Measurements from ENCODE around the gene IFNA16.
"Not testable (repeated sequence)": the region's sequence is repeated elsewhere in the genome, so short reads cannot be mapped to it uniquely, and the experiment has no call there.

The IFNA16 gene

DNA sequence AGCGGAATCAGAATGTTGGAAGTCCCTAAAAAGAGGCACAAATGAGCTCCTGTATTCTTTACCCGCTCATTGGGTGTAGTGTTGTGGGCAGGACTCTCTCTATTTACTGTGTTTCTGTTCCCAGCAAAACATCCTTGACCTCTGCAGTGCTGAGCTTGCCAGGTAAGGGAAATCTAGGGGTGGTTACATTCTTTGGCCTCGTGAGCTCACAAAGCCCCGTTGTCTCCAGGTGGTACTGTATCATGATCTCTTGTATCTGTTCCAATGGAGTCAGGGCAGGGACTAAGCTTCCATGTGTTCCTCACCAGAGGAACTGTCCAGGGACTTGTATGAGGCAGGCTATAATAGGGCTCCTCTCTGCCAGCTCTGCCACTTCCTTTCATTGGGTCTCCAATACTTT, 34.5 kb upstream of the IFNA16 start:
- H3K27me3 ChIP-seq (ENCODE audit: insufficient read depth, poor library complexity, severe bottlenecking), result no peaks in the 10 kb centered on the region
- no peak for DNase-seq (ENCODE audit: low read depth in 1 of 2, low spot score in 1 of 2)
- no peak overlapping the region for H3K4me3 ChIP-seq (replicated peaks; ENCODE audit: insufficient read depth, low read length)
- no peak overlapping the region for H3K27ac ChIP-seq (replicated peaks)
- TF ChIP-seq POLR2AphosphoS5 (IDR thresholded peaks at IDR 0.05; ENCODE audit: low read depth) (no peak), GABPA (IDR thresholded peaks at IDR 0.05; ENCODE audit: low read depth) (no peak), SPI1 (IDR thresholded peaks at IDR 0.05; ENCODE audit: borderline replicate concordance, low read depth) (no peak)
- TF ChIP-seq, protein P1, sequence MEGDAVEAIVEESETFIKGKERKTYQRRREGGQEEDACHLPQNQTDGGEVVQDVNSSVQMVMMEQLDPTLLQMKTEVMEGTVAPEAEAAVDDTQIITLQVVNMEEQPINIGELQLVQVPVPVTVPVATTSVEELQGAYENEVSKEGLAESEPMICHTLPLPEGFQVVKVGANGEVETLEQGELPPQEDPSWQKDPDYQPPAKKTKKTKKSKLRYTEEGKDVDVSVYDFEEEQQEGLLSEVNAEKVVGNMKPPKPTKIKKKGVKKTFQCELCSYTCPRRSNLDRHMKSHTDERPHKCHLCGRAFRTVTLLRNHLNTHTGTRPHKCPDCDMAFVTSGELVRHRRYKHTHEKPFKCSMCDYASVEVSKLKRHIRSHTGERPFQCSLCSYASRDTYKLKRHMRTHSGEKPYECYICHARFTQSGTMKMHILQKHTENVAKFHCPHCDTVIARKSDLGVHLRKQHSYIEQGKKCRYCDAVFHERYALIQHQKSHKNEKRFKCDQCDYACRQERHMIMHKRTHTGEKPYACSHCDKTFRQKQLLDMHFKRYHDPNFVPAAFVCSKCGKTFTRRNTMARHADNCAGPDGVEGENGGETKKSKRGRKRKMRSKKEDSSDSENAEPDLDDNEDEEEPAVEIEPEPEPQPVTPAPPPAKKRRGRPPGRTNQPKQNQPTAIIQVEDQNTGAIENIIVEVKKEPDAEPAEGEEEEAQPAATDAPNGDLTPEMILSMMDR (IDR thresholded peaks at IDR 0.05; ENCODE audit: insufficient read depth, low read length), result no peak
- TF ChIP-seq, protein P2, sequence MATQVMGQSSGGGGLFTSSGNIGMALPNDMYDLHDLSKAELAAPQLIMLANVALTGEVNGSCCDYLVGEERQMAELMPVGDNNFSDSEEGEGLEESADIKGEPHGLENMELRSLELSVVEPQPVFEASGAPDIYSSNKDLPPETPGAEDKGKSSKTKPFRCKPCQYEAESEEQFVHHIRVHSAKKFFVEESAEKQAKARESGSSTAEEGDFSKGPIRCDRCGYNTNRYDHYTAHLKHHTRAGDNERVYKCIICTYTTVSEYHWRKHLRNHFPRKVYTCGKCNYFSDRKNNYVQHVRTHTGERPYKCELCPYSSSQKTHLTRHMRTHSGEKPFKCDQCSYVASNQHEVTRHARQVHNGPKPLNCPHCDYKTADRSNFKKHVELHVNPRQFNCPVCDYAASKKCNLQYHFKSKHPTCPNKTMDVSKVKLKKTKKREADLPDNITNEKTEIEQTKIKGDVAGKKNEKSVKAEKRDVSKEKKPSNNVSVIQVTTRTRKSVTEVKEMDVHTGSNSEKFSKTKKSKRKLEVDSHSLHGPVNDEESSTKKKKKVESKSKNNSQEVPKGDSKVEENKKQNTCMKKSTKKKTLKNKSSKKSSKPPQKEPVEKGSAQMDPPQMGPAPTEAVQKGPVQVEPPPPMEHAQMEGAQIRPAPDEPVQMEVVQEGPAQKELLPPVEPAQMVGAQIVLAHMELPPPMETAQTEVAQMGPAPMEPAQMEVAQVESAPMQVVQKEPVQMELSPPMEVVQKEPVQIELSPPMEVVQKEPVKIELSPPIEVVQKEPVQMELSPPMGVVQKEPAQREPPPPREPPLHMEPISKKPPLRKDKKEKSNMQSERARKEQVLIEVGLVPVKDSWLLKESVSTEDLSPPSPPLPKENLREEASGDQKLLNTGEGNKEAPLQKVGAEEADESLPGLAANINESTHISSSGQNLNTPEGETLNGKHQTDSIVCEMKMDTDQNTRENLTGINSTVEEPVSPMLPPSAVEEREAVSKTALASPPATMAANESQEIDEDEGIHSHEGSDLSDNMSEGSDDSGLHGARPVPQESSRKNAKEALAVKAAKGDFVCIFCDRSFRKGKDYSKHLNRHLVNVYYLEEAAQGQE (IDR thresholded peaks at IDR 0.05; ENCODE audit: insufficient replicate concordance, low read depth), result no peak

DNA sequence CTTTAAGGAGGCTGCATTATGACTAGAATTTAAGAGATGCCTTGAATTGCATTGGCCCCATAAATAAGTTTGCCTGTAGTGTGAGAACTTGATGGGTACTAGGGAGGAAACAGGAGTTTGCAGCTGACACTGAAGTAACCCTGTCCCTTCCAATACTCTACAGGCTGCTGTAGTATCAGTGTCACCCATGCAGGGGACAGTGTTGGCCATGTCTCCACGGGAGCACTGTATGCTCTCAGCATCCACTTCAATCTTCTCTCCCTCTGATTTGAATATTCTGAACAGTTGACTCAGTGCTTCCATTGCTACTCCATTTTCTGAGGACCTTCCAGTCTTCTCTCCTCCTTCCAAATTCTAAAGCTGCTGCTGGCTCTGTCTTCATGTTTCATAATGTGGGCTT, 34.1 kb upstream of the IFNA16 start:
- DNase-seq (ENCODE audit: low read depth in 1 of 2, low spot score in 1 of 2), result no peak
- Histone ChIP-seq H3K4me3 (replicated peaks; ENCODE audit: insufficient read depth, low read length) (no peak overlapping the region), H3K27ac (replicated peaks) (no peak overlapping the region), H3K27me3 (ENCODE audit: insufficient read depth, poor library complexity, severe bottlenecking) (no peaks in the 10 kb centered on the region)
- TF ChIP-seq, protein P1 (IDR thresholded peaks at IDR 0.05; ENCODE audit: insufficient read depth, low read length), result no peak
- no peak for TF ChIP-seq GABPA (IDR thresholded peaks at IDR 0.05; ENCODE audit: low read depth)
- no peak for TF ChIP-seq POLR2AphosphoS5 (IDR thresholded peaks at IDR 0.05; ENCODE audit: low read depth)
- TF ChIP-seq, protein P2 (IDR thresholded peaks at IDR 0.05; ENCODE audit: insufficient replicate concordance, low read depth), result no peak
- TF ChIP-seq SPI1 (IDR thresholded peaks at IDR 0.05; ENCODE audit: borderline replicate concordance, low read depth), result no peak

DNA sequence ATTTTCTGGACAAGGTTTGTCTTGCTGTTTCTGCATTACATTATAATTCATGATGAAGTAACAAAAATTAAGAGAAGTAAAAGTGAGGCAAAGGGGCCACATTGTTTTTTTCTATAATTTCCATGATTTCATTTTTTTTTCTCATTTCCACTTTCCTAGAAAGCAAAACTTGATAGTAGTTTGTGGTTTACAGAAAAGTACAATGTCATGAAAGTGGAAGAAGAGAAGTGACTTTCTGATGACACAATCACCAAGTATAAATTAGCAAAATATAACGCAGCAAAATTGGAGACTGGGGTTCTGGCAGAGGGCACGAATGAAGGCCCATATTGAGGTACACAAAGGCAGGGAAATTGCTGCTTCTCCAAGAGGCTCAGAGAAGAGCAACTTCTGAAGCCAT, 27.7 kb upstream of the IFNA16 start:
- no peak for DNase-seq (ENCODE audit: low read depth in 1 of 2, low spot score in 1 of 2)
- Histone ChIP-seq H3K4me3 (replicated peaks; ENCODE audit: insufficient read depth, low read length) (no peak overlapping the region), H3K27ac (replicated peaks) (no peak overlapping the region), H3K27me3 (ENCODE audit: insufficient read depth, poor library complexity, severe bottlenecking) (no peaks in the 10 kb centered on the region)
- TF ChIP-seq POLR2AphosphoS5 (IDR thresholded peaks at IDR 0.05; ENCODE audit: low read depth), result no peak
- peak; percentile 48; the same call in 1 of the 2 replicates for TF ChIP-seq SPI1 (IDR thresholded peaks at IDR 0.05; ENCODE audit: borderline replicate concordance, low read depth)

DNA sequence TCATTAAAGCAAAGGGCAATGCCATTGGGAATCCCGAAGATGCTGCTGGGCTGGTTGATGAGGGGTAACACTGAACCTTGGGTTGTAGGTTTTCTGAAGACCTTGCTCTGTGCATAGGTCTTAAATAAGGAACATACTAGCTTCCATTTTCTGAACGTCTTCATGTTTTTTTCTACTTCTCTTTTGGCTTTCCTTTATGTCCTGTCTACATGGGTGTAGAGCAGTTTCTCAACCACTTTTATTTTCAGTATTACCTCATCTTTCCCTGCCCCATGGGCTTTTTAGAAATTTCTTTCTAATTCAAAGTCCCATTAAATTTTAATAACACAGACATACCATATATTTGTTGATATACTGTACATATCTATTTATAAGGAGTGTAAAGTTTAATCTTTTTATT, 22.8 kb upstream of the IFNA16 start, which contains the start of gene IFNA14:
Gene IFNA14, minus strand, starts transcription at position 95 of the 400 bp plus-strand sequence. Its CDS starts 70 bp downstream, at position 25.
- Histone ChIP-seq H3K4me3 (replicated peaks; ENCODE audit: insufficient read depth, low read length) (no peak within 1 kb of the TSS), H3K27me3 (ENCODE audit: insufficient read depth, poor library complexity, severe bottlenecking) (no peaks in the 10 kb centered on the region), H3K27ac (replicated peaks) (no peak within 1 kb of the TSS)
- no peak for DNase-seq (ENCODE audit: low read depth in 1 of 2, low spot score in 1 of 2)
- no peak for TF ChIP-seq SPI1 (IDR thresholded peaks at IDR 0.05; ENCODE audit: borderline replicate concordance, low read depth)
- TF ChIP-seq GABPA (IDR thresholded peaks at IDR 0.05; ENCODE audit: low read depth), result no peak
- TF ChIP-seq, protein P1 (IDR thresholded peaks at IDR 0.05; ENCODE audit: insufficient read depth, low read length), result no peak
- TF ChIP-seq, protein P2 (IDR thresholded peaks at IDR 0.05; ENCODE audit: insufficient replicate concordance, low read depth), result no peak
- TF ChIP-seq POLR2AphosphoS5 (IDR thresholded peaks at IDR 0.05; ENCODE audit: low read depth), result no peak

DNA sequence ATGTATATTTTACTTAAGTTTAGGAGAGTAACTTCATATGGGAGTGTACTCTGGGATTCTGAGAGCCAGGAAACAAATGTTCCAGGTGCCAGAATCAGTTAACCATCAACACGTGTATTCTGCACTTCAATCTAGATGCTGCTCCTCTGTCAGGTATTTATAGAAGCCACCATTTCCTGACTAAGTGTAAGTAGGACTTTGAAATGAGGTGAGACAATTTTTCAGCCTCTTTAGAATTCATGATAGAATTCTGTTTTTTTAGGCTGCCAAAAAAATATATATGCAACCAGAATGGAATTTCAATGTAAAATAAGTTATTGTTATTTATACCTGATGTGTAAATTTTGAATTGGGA, 19.2 kb upstream of the IFNA16 start:
- not testable (repeated sequence) for DNase-seq (ENCODE audit: low read depth in 1 of 2, low spot score in 1 of 2); H3K4me3 ChIP-seq (replicated peaks; ENCODE audit: insufficient read depth, low read length); H3K27me3 ChIP-seq (ENCODE audit: insufficient read depth, poor library complexity, severe bottlenecking); H3K27ac ChIP-seq (replicated peaks)
